Stimulated activated CD8-positive, alpha-beta memory T cell treated with anti-CD3 and anti-CD28 coated beads, Interleukin-12 subunit alpha, Interleukin-12 subunit beta, amount 100 ng/mL, for 1 hour (primary cell): Measurements from ENCODE around the gene CTSF.
A peak's percentile ranks its signal among the peaks of the same experiment; 100 is the strongest.
"Not testable (repeated sequence)": the region's sequence is repeated elsewhere in the genome, so short reads cannot be mapped to it uniquely, and the experiment has no call there.

Source experiments
- DNase-seq: peaks from one replicate; pipeline ENCODE4 v3.0.0-alpha.2; 2020; ENCODE audit warnings: low read depth

The CTSF gene

GRCh38 chr11:66568124-66568916, at the start of gene CTSF:
Gene CTSF, minus strand, starts transcription at chr11:66568606. Its CDS starts 120 bp downstream, at chr11:66568486.
- peak; percentile 57 for DNase-seq

- no peak for DNase-seq
Measured at GRCh38 chr11:66617155-66617834, 48.9 kb upstream of the CTSF start.

DNA sequence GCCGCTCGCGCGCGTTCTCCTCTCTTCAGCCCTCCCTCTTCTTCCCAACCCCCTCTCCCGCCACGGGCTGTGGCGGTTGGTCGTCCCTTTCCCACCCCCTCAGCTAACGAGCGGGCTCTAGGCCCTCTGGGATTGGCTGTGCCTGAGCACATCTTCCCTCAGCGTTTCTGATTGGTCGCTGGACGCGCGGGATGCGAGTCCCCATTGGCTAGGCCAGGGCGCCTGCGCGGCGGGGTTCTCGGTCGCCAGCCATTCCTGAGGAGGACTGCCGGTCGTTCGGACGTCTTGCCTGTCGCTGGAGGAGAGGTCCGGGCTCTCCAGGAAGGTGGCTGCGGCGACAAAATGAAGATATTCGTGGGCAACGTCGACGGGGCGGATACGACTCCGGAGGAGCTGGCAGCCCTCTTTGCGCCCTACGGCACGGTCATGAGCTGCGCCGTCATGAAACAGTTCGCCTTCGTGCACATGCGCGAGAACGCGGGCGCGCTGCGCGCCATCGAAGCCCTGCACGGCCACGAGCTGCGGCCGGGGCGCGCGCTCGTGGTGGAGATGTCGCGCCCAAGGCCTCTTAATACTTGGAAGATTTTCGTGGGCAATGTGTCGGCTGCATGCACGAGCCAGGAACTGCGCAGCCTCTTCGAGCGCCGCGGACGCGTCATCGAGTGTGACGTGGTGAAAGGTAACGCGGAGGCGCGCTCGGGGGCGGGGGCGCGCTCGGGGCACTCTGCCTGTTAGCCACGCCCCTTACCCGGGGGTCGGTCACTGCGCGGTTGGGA, 48.2 kb upstream of the CTSF start, which contains the start of gene RBM14:
RBM14 (plus strand) TSS at position 252 of the 776 bp plus-strand sequence; CDS start at position 343, 91 bp downstream.
- peak; percentile 97 for DNase-seq

DNA sequence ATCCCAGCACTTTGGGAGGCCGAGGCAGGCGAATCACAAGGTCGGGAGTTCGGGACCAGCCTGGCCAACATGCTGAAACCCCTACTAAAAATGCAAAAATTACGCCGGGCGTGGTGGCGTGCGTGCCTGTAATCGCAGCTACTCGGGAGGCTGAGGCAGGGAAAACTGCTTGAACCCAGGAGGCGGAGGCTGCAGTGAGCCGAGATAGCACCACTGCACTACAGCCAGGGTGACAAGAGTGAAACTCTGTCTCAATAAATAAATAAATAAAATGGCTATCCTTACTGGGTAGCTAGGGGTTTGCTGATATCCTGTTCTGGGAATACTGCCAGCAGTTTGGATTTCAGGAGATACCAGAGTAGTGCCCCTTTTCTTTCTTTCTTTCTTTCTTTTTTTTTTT, 45.7 kb upstream of the CTSF start:
- no peak for DNase-seq

DNA sequence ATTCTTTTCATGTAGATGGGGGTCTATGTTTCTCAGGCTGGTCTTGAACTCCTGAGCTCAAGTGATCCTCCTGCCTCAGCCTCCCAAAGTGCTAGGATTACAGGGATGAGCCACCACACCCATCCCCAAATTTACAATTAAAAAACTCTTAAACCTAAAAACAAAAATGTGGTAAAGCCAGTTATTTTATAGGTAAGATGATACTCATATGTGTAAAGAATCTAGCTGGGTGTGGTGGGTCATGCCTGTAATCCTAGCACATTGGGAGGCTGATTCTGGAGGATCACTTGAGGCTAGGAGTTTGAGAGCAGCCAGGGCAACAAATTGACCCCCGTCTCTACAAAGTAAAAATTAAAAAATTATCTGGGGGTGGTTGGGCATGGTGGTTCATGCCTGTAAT, 44.1 kb upstream of the CTSF start:
- DNase-seq: no peak

GRCh38 chr11:66609721-66610617, 41.6 kb upstream of the CTSF start:
- DNase-seq: no peak

DNA sequence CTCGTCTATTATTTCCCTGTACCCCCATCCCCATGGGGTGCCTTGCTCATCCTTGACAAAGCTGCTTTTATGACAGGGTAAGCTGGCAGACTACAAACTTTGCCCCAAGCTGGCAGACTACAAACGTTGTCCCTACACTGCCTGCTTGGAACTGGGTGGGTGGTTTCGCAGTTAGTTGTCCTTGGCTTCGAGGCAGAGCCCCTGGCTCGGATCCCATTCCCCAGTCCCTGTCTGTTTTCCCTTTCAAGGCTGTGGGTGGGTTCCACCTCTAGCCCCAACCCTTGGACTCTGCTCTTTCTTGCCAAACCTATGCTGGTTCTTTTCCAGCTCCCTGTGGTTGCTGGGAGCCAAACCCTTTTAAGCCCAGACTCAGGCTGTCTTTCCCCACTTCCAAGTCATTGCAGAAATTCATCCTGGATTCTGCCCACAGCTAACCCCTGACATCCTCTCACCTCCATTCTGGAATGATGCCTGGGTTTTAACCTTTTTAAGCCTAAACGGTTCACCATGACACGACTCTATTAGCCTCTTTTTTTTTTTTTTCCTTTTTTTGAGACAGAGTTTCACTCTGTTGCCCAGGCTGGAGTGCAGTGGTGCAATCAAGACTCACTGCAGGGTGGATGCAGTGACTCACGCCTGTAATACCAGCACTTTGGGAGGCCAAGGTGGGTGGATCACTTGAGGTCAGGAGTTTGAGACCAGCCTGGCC, 38.9 kb upstream of the CTSF start:
- no peak for DNase-seq

DNA sequence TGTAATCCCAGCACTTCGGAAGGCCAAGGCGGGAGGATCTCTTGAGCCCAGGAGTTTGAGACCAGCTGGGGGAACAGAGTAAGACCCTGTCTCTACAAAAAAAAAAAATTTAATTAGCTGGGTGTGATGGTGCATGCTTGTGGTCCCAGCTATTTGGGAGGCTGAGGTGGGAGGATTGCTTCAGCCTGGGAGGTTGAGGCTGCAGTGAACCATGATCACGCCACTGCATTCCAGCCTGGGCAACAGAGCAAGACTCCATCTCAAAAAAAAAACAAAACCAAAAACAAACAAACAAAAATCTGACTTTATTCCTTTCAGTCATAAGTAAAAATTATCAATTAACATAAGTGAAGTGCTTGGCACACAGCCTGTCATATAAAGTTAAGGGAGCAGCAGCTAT, 38.2 kb upstream of the CTSF start:
- DNase-seq: not testable (repeated sequence)

DNA sequence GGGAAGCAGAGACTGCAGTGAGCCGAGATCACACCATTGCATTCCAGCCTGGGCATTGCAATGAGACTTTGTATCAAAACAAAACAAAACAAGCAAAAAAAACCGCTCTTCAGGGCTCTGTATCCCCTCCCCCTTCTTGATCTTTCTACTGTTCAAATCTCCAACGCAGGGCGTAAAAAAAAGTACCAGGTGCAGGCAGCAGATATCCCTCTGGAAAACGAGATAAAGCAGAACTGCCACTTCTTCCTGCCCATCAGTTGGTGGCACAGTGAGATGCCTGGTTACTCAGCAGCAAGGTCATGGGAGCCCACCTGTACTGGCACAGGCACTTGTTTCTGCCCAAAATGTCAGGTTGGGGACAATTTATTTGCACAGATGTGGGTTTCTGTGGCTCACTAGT, 35.7 kb upstream of the CTSF start:
- no peak for DNase-seq

DNA sequence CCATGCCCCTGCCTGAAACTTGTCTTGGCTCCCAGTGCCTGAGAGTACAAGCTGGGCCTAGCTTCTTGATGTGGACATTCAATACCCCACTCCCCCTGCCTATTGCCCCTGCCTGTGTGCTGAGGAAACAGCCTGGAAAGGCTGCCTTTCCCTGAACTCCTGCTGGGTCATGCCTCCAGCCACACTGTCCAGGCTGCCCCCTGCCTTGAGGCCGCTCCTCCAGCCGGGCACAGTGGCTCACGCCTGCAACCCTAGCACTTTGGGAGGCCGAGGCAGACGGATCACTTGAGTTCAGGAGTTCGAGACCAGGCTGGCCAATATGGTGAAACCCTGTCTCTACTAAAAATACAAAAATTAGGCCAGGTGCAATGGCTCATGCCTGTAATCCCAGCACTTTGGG, 34.7 kb upstream of the CTSF start:
- no peak for DNase-seq

DNA sequence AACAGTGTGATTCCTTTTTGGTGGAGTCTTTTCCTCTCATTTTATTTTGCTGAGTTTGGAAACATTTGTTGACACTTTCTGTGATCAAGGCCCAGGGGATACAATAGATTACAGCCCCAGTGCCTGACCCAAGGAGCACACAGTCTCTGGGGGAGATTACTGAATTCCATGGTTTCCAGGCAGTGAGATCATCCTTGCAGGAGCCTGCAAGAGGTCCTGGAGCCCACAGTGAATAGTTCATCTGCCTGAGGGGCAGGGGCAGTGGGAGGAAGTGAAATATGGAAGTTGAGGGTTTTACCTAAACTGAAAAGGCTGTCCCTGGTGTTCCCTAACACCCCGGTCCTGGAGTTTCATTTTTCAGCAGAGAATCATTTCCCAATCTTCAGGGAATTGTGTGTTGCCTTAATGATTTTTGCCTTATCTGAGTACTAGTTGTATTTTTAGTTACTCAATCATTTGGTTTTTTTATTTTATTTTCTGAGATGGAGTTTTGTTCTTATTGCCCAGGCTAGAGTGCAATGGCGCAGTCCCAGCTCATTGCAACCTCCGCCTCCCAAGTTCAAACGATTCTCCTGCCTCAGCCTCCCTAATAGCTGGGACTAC, 32.3 kb upstream of the CTSF start:
- DNase-seq: no peak

- no peak for DNase-seq
Measured at GRCh38 chr11:66600219-66600618, 31.8 kb upstream of the CTSF start.

GRCh38 chr11:66598993-66599392, 30.6 kb upstream of the CTSF start:
- no peak for DNase-seq

DNA sequence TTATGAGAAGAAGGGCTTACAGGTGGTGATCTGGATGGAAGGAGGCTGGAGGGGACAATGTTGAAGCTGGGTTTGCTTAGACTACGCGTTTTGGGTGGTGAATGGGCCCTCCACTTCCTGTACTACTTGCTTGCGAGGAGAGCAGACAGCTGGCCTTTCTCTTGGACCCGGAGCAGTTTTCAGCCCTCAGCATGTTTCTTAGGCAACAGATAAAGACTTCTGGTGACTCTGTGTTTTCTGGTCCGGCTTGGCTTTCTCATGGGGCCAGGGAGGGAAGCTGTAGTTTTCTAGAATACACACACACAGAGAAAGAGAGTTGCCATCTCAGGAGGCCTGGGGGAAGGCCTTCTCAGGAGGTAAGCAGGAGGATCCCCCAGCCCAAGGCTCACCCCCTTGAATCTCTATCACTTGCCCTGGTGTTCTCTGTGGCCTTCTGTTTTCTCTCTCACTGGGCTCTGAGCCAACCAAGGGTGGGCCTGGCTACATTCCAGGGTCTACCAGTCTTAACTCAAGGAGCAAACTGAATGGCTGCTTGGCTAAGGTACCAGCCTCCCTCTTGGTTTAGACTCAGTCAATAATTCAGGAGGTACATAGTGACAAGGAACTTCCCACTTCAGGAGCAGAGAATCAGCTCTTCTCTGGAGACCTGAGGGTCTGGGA, 27.0 kb upstream of the CTSF start:
- no peak for DNase-seq

DNA sequence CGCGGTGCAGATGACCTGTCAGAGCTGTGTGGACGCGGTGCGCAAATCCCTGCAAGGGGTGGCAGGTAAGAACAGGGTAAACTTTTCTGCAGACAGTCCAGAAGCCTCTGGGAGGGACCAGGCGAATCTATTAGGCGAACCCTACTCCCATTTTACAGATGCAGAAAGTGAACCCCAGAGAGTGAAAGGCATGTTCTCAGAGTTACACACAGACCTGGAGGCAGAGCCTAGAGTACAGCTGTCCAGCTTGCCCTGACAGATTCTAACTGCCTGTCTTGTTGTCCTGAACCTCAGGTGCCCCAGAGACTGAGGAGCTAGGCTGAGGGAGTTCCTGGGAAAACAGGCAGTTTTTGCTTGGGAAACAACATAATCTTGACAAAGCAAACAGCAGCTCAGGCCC, 25.2 kb upstream of the CTSF start:
- DNase-seq: no peak

DNA sequence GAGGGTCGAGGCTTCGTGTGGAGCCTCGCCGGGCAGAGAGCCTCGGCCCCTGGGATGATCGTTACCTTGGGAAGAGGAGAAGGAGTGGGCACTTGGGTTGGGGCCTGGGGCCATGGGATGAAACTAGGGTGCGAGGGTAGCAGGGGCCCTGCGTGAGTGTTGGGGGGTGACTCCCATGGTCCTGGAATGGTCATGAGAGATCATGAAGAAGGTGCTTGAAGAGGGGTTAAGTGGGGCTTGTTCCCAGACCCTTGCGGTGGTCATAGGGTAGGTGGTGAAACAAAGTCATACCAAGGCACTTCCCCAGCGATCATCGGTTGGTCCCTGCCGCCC, 24.9 kb upstream of the CTSF start:
- DNase-seq: no peak

DNA sequence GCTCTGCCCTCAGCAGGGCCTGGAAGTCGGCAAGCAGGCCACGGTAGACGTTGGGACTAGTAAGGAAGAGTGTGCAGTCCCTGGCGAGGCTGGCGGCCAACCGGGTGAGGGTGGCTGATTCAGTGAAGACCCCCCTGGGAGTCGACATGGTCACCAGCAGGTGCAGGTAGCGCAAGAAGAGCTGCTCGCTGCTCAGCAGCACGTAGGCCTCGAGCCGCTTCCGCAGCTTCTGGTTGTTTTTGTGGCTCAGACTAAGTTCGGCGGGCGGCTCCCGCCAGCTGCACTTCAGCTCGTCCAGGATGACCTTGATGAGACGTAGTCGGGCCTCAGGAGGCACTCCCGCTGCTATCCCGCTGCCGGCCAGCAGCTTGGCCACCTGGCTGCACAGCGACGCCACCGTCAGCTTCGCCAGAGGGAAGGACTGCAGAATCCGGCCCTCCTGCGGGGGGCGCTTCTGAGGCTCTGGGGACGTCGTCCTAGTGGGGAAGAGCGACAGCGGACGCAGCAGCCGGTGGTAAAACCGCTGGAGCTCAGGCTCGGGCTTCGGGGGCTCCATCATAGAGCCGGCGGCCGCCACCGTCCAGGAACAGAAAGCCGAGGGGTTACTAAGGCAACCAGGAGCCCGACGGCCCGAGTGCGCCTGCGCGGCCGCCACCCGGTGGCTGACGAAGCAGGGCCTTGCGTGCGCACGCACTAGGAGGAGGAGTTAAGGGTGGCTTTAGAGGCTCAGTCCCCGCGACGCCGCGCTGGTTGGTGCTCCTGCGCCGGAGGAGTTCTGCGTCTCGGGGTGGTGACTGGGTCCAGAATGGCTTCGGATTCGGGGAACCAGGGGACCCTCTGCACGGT, 24.3 kb upstream of the CTSF start, which contains the start of the genes CCDC87 and CCS:
CCDC87 (minus strand) TSS at position 607 of the 846 bp plus-strand sequence; CDS start at position 559, 48 bp downstream.
CCS (plus strand) TSS at position 729 of the 846 bp plus-strand sequence; CDS start at position 806, 77 bp downstream.
- peak; percentile 99 for DNase-seq

DNA sequence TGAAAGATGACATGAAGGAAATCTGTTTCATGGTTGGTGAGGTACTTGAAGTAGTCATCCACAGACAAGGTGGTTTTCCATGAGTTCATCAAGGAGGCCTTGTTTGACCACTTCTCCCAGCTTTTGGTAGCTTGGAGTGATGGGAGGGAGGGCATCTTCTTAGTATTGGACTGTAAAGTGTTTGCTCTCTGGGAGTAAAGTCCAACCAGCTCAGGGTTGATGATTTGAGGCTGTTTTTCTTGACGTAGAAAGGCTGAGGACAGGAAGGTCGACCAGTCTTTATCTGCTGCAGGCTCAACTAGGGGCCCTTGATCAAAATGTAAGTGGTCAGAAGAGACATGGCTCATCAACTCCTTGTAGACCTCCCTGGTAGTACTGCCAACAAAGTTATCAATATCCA, 22.8 kb upstream of the CTSF start:
- no peak for DNase-seq
